GM12874 (cell line): Measurements from ENCODE around the gene WBP1.

ENCODE experiments used
- CTCF ChIP-seq: IDR thresholded peaks from 2 replicates; pipeline ENCODE4 v1.5.1; 2011; ENCODE audit warnings: low read depth, mild to moderate bottlenecking, control low read depth, low read length, moderate library complexity; ENCODE audit not compliant: insufficient read depth

The WBP1 gene

GRCh38 chr2:74430502-74430901, 27.7 kb upstream of the WBP1 start:
- no peak for TF ChIP-seq CTCF

GRCh38 chr2:74436111-74436805, 22.0 kb upstream of the WBP1 start:
- no peak for TF ChIP-seq CTCF

- no peak for TF ChIP-seq CTCF
These were observed 21.2 kb upstream of the WBP1 start for GRCh38 chr2:74436848-74437695.

- TF ChIP-seq CTCF = no peak
These were observed 20.0 kb upstream of the WBP1 start for GRCh38 chr2:74438248-74438647.

GRCh38 chr2:74439373-74439772, 18.9 kb upstream of the WBP1 start:
- no peak for TF ChIP-seq CTCF

GRCh38 chr2:74439803-74440377, 18.3 kb upstream of the WBP1 start:
- no peak for TF ChIP-seq CTCF

GRCh38 chr2:74440378-74441169, 17.7 kb upstream of the WBP1 start:
- 0 out of 2 replicates have a peak, but pooled peaks have one; percentile 36 for TF ChIP-seq CTCF
